Measurements from ENCODE around the gene NPM1.

DNA sequence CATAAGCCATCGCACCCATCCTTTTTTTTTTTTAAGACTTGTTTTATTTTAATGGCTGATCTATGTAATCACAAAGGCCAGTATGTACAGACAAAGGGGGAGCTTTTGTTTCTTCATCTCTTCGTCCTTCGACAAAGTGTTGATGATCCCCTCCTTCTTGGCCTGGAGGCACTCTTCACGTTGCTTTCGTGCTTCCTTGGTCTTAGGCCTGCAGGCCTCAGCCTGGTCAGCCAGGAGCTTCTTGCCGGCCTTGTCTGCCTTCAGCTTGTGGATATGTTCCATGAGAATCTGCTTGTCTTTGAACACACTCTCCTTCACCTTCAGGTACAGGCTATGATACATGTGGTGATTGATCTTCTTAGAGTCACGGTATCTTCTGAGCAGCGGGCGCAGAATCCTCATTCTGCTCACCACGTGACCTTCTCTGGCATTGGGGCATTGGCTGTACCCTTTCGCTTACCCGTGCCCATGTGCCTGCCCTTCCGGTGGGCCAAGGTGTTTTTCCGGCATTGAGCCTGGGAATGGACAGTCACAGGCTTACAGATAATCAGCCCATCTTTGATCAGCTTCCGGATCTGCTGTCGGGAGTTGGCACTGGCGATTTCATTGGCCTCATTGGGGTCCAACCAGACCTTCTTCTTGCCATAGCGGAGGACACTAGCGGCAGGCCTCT lies 42.6 kb upstream of the NPM1 start:
- TF ChIP-seq, protein P1, sequence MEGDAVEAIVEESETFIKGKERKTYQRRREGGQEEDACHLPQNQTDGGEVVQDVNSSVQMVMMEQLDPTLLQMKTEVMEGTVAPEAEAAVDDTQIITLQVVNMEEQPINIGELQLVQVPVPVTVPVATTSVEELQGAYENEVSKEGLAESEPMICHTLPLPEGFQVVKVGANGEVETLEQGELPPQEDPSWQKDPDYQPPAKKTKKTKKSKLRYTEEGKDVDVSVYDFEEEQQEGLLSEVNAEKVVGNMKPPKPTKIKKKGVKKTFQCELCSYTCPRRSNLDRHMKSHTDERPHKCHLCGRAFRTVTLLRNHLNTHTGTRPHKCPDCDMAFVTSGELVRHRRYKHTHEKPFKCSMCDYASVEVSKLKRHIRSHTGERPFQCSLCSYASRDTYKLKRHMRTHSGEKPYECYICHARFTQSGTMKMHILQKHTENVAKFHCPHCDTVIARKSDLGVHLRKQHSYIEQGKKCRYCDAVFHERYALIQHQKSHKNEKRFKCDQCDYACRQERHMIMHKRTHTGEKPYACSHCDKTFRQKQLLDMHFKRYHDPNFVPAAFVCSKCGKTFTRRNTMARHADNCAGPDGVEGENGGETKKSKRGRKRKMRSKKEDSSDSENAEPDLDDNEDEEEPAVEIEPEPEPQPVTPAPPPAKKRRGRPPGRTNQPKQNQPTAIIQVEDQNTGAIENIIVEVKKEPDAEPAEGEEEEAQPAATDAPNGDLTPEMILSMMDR (conservative IDR thresholded peaks at IDR 0.05 in 1 of 2, IDR thresholded peaks at IDR 0.05 in 1 of 2; ENCODE audit: extremely low read depth in 1 of 2, insufficient read depth in 1 of 2, low read depth in 1 of 2, low read length in 2 of 2), result no peak
- TF ChIP-seq EZH2 (IDR thresholded peaks at IDR 0.05; ENCODE audit: borderline replicate concordance, low read length), result no peak

Measured in mammary epithelial cell (primary cell).